IPS DF 6.9 (cell line): ENCODE measurements around the gene GRHL1.

Experiments
- DNase-seq: peaks from one replicate; pipeline ENCODE4 v3.0.0-alpha.2; 2013; ENCODE audit warnings: low read depth, low spot score
- H3K27ac ChIP-seq: one replicate; pipeline ENCODE4 v1.5.1; 2013; ENCODE audit warnings: low read length, control low read depth
- H3K27me3 ChIP-seq: 2 replicates; pipeline ENCODE4 v1.6.1; 2013; ENCODE audit warnings: mild to moderate bottlenecking, low read length; ENCODE audit not compliant: control insufficient read depth, insufficient read depth
- H3K36me3 ChIP-seq: 2 replicates; pipeline ENCODE4 v1.6.1; 2013; ENCODE audit warnings: low read length; ENCODE audit not compliant: control insufficient read depth, insufficient read depth
- H3K4me1 ChIP-seq: 2 replicates; pipeline ENCODE4 v1.6.1; 2013; ENCODE audit warnings: low read length; ENCODE audit not compliant: control insufficient read depth, insufficient read depth
- H3K4me3 ChIP-seq: 2 replicates; pipeline ENCODE4 v1.5.1; 2013; ENCODE audit warnings: mild to moderate bottlenecking, low read length
- H3K9me3 ChIP-seq: 2 replicates; pipeline ENCODE4 v1.6.1; 2013; ENCODE audit warnings: low read length, inconsistent platforms; ENCODE audit not compliant: control insufficient read depth, insufficient read depth
- WGBS: extraction: QIAGEN DNeasy Blood & Tissue Kit; methylation state at CpG from one replicate; pipeline ENCODE4 v1.1.7; 2013; ENCODE audit warnings: mixed read lengths, missing lambda C conversion rate; ENCODE audit not compliant: insufficient read length, insufficient coverage; 5-methylcytosine and 5-hydroxymethylcytosine counted together

Gene GRHL1

GRCh38 chr2:10034333-10035052 lies 83.0 kb downstream of the GRHL1 start:
- no peak overlapping the region for H3K27ac ChIP-seq
- peaks cover 1% of the 10 kb centered on the region for H3K4me1 ChIP-seq
- no peak for DNase-seq
- WGBS: no CpG with 5 or more reads among the region's 12 CpGs
- no peaks in the 10 kb centered on the region for H3K27me3 ChIP-seq
- no peaks in the 10 kb centered on the region; the same call in 1 of the 2 replicates for H3K36me3 ChIP-seq
- H3K4me3 ChIP-seq: no peak overlapping the region
- no peaks in the 10 kb centered on the region for H3K9me3 ChIP-seq

- no peaks in the 10 kb centered on the region for H3K27me3 ChIP-seq
- H3K27ac ChIP-seq: no peak overlapping the region
- peaks cover 1% of the 10 kb centered on the region for H3K4me1 ChIP-seq
- H3K36me3 ChIP-seq: no peaks in the 10 kb centered on the region; the same call in 1 of the 2 replicates
- WGBS: no CpG with 5 or more reads among the region's 3 CpGs
- no peak overlapping the region for H3K4me3 ChIP-seq
- no peaks in the 10 kb centered on the region for H3K9me3 ChIP-seq
- no peak for DNase-seq
These were observed 83.5 kb downstream of the GRHL1 start for GRCh38 chr2:10035053-10035422.

- Histone ChIP-seq H3K36me3 (no peaks in the 10 kb centered on the region; the same call in 1 of the 2 replicates), H3K27me3 (no peaks in the 10 kb centered on the region), H3K4me1 (peaks cover 1% of the 10 kb centered on the region; the same call in 1 of the 2 replicates), H3K9me3 (no peaks in the 10 kb centered on the region), H3K27ac (no peak overlapping the region), H3K4me3 (no peak overlapping the region)
- WGBS: no CpG with 5 or more reads among the region's 5 CpGs
- no peak for DNase-seq
These were observed 84.1 kb downstream of the GRHL1 start for GRCh38 chr2:10035633-10036032.

- H3K27ac ChIP-seq: no peak overlapping the region
- no peaks in the 10 kb centered on the region; the same call in 1 of the 2 replicates for H3K36me3 ChIP-seq
- no peaks in the 10 kb centered on the region for H3K27me3 ChIP-seq
- peaks cover 1% of the 10 kb centered on the region; the same call in 1 of the 2 replicates for H3K4me1 ChIP-seq
- no CpG with 5 or more reads among the region's 14 CpGs for WGBS
- no peak overlapping the region for H3K4me3 ChIP-seq
- no peak for DNase-seq
- no peaks in the 10 kb centered on the region for H3K9me3 ChIP-seq
These were observed 84.8 kb downstream of the GRHL1 start for GRCh38 chr2:10036095-10036884.

- WGBS: no CpG with 5 or more reads among the region's 10 CpGs
- Histone ChIP-seq H3K27ac (no peak overlapping the region), H3K36me3 (no peaks in the 10 kb centered on the region; the same call in 1 of the 2 replicates), H3K4me1 (peaks cover 5% of the 10 kb centered on the region), H3K27me3 (peaks cover 1% of the 10 kb centered on the region; the same call in 1 of the 2 replicates), H3K9me3 (no peaks in the 10 kb centered on the region), H3K4me3 (no peak overlapping the region)
- DNase-seq: no peak
These were observed 86.6 kb downstream of the GRHL1 start for GRCh38 chr2:10038123-10038522.

- H3K36me3 ChIP-seq: no peaks in the 10 kb centered on the region; the same call in 1 of the 2 replicates
- H3K27me3 ChIP-seq: peaks cover 1% of the 10 kb centered on the region; the same call in 1 of the 2 replicates
- H3K9me3 ChIP-seq: no peaks in the 10 kb centered on the region
- no peak overlapping the region for H3K27ac ChIP-seq
- peaks cover 5% of the 10 kb centered on the region for H3K4me1 ChIP-seq
- no peak overlapping the region for H3K4me3 ChIP-seq
- DNase-seq: no peak
These were observed 87.2 kb downstream of the GRHL1 start for GRCh38 chr2:10038716-10039115.

- H3K4me1 ChIP-seq: peaks cover 7% of the 10 kb centered on the region
- H3K27ac ChIP-seq: no peak overlapping the region
- H3K27me3 ChIP-seq: peaks cover 1% of the 10 kb centered on the region; the same call in 1 of the 2 replicates
- H3K9me3 ChIP-seq: no peaks in the 10 kb centered on the region
- WGBS: no CpG with 5 or more reads among the region's 16 CpGs
- no peak overlapping the region for H3K4me3 ChIP-seq
- no peak for DNase-seq
- H3K36me3 ChIP-seq: no peaks in the 10 kb centered on the region; the same call in 1 of the 2 replicates
These were observed 88.3 kb downstream of the GRHL1 start for GRCh38 chr2:10039658-10040410.

GRCh38 chr2:10041711-10042110 lies 90.2 kb downstream of the GRHL1 start:
- no CpG with 5 or more reads among the region's 14 CpGs for WGBS
- H3K36me3 ChIP-seq: no peaks in the 10 kb centered on the region; the same call in 1 of the 2 replicates
- no peak overlapping the region; the same call in 1 of the 2 replicates for H3K4me3 ChIP-seq
- no peaks in the 10 kb centered on the region for H3K9me3 ChIP-seq
- no peak overlapping the region for H3K27ac ChIP-seq
- no peak for DNase-seq
- peaks cover 1% of the 10 kb centered on the region; the same call in 1 of the 2 replicates for H3K27me3 ChIP-seq
- peaks cover 6% of the 10 kb centered on the region; the same call in 1 of the 2 replicates for H3K4me1 ChIP-seq

- DNase-seq: no peak
- WGBS: no CpG with 5 or more reads among the region's 54 CpGs
- Histone ChIP-seq H3K27ac (no peak overlapping the region), H3K9me3 (no peaks in the 10 kb centered on the region), H3K27me3 (peaks cover 1% of the 10 kb centered on the region; the same call in 1 of the 2 replicates), H3K4me3 (peak overlapping the region; percentile 22; the same call in 1 of the 2 replicates), H3K4me1 (peaks cover 6% of the 10 kb centered on the region; the same call in 1 of the 2 replicates), H3K36me3 (no peaks in the 10 kb centered on the region; the same call in 1 of the 2 replicates)
These were observed 91.0 kb downstream of the GRHL1 start for GRCh38 chr2:10042301-10043161.
